Neural cell (in vitro differentiated cells): ENCODE data around the gene PUS10.

Experiments used
- CTCF ChIP-seq: fragments of 450-650 bp; IDR thresholded peaks from 2 replicates; pipeline ENCODE4 v1.5.1; 2014; ENCODE audit warnings: antibody characterized with exemption, mild to moderate bottlenecking, moderate library complexity; ENCODE audit not compliant: poor library complexity, severe bottlenecking
- POLR2AphosphoS5 ChIP-seq: IDR thresholded peaks from 2 replicates; pipeline ENCODE4 v1.6.1; 2012
- RAD21 ChIP-seq: fragments of 450-650 bp; conservative IDR thresholded peaks from 2 replicates; pipeline ENCODE4 v1.6.1; 2014; ENCODE audit warnings: antibody characterized with exemption, mild to moderate bottlenecking, moderate library complexity
- REST ChIP-seq: IDR thresholded peaks from 2 replicates; pipeline ENCODE4 v1.6.1; 2012; ENCODE audit warnings: borderline replicate concordance

GRCh38 chr2:60965499-60965785 is 52.6 kb downstream of the PUS10 start:
- TF ChIP-seq CTCF = no peak
- TF ChIP-seq POLR2AphosphoS5 = no peak
- TF ChIP-seq REST = no peak
- TF ChIP-seq RAD21 = no peak
